ENCODE data around the gene POLQ.

The POLQ gene

DNA sequence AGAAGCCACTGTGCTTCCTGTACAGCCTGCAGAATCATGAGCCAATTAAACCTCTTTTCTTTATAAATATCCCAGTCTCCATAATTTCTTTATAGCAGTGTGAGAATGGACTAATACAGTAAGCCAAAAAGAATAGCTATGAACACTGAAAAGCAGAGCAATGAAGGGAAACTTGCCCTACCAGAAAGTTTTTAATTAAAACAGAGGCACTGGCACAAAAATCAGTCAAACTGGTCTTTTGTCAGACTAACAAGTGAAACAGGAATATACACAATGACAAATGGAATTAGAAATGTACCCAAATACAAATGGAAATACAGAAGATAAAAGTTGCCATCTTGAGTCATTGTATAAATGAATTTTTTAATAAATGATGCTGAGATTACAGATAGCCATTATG is 40.5 kb downstream of the POLQ start:
- Histone ChIP-seq H3K4me3 (no peak overlapping the region), H3K27ac (no peak overlapping the region), H3K9me3 (no peaks in the 10 kb centered on the region), H3K27me3 (no peaks in the 10 kb centered on the region), H3K4me1 (no peaks in the 10 kb centered on the region), H3K36me3 (no peaks in the 10 kb centered on the region)
- TF ChIP-seq, protein P1, sequence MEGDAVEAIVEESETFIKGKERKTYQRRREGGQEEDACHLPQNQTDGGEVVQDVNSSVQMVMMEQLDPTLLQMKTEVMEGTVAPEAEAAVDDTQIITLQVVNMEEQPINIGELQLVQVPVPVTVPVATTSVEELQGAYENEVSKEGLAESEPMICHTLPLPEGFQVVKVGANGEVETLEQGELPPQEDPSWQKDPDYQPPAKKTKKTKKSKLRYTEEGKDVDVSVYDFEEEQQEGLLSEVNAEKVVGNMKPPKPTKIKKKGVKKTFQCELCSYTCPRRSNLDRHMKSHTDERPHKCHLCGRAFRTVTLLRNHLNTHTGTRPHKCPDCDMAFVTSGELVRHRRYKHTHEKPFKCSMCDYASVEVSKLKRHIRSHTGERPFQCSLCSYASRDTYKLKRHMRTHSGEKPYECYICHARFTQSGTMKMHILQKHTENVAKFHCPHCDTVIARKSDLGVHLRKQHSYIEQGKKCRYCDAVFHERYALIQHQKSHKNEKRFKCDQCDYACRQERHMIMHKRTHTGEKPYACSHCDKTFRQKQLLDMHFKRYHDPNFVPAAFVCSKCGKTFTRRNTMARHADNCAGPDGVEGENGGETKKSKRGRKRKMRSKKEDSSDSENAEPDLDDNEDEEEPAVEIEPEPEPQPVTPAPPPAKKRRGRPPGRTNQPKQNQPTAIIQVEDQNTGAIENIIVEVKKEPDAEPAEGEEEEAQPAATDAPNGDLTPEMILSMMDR (IDR thresholded peaks at IDR 0.05) = no peak
- intact Hi-C loops (cut with DNase I; ENCODE audit: low total_unique reads) = no loop called here
- no peak for DNase-seq

DNA sequence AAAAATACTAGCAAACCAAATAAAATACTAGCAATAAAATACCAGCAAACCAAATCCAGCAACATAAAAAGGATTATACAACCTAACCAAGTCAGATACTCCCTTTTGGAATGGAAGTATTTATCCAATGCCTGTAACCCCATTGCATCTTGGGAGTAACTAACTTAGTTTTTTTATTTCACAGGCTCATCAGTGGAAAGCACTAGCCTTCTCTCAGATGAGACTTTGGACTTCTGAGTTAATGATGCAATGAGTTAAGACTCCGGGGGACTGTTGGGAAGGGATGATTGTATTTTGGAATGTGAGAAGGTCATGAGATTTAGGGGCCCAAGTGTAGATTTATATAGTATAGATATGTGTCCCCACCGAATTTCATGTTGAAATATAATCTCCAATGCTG is 41.2 kb downstream of the POLQ start:
- H3K36me3 ChIP-seq = no peaks in the 10 kb centered on the region

DNA sequence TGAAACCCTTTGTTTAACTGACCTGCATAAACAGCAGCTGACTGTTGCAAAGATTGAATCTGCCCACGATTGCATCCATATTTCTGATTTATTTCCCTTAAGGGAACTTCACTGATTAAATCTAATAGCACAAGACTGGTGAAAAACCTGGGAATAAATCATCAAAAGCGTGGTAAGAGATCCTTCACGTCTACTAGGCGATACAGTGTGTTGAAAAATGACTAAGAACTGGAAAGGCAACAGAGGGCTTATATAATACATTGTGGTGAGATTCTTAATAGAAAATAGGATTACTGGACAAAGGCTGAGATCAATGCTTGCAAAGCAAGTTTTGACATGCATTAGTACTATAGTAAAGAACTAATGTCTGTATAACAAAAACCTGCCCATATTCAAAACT is 49.0 kb downstream of the POLQ start:
- Histone ChIP-seq H3K4me1 (no peaks in the 10 kb centered on the region), H3K36me3 (no peaks in the 10 kb centered on the region), H3K27me3 (no peaks in the 10 kb centered on the region), H3K4me3 (no peak overlapping the region), H3K9me3 (no peaks in the 10 kb centered on the region), H3K27ac (no peak overlapping the region)
- no peak for DNase-seq
- TF ChIP-seq, protein P1 (IDR thresholded peaks at IDR 0.05) = no peak
- intact Hi-C loops (cut with DNase I; ENCODE audit: low total_unique reads) = no loop called here

More for the DNA sequence above, 41.2 kb downstream of the POLQ start:
- DNase-seq = no peak
- Histone ChIP-seq H3K4me1 (no peaks in the 10 kb centered on the region), H3K27me3 (no peaks in the 10 kb centered on the region), H3K27ac (no peak overlapping the region), H3K4me3 (no peak overlapping the region), H3K9me3 (no peaks in the 10 kb centered on the region)
- intact Hi-C loops (cut with DNase I; ENCODE audit: low total_unique reads) = no loop called here
- TF ChIP-seq, protein P1 (IDR thresholded peaks at IDR 0.05) = no peak

DNA sequence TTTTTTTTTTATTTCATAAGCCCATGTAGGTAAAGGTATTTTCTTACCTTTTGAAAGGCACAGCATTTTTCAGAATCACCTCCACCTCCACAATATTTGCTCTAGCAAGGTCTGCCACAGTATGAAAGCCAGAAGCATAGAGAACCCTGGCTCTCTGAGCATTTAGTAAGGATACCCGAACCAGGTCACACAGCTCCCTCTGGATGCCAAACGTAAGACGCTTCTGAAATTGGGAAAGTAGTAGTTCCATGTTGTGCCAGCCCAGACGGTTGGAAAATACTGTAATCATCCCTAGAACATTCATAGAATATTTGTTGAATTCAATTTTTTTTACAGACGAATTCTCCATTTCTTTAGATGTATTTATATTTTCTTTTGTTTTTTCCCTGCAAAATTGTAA is 52.4 kb downstream of the POLQ start:
- TF ChIP-seq, protein P1 (IDR thresholded peaks at IDR 0.05) = no peak
- H3K27ac ChIP-seq = no peak overlapping the region
- intact Hi-C loops (cut with DNase I; ENCODE audit: low total_unique reads) = no loop called here
- no peak for DNase-seq
- no peaks in the 10 kb centered on the region for H3K4me1 ChIP-seq
- H3K9me3 ChIP-seq = no peaks in the 10 kb centered on the region
- no peaks in the 10 kb centered on the region for H3K27me3 ChIP-seq
- H3K36me3 ChIP-seq = no peaks in the 10 kb centered on the region
- H3K4me3 ChIP-seq = no peak overlapping the region

DNA sequence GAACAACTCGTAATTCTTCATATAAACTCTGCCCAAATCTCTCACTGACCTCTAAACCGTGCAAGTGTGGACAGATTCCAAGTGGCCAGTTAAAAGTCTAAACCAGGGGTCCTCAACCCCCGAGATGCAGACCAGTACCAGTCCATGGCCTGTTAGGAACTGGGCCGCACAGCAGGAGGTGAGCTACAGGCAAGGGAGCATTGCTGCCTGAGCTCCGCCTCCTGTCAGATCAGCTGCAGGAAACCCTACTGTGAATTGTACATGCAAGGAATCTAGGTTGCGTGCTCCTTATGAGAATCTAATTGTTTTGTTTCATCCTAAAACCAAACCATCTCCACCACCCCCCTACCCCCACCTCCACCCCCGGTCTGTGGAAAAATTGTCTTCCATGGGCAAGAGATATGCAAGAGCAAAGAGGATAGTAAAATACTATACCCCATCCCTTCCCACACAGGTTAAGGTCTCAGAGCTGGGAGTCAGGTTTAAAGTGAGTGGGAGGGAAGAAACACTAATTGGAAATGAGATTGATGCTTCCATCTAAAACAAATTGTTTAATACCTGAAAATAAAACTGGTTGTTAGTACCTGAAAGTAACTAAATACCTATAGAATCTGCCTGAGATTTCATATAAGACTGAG is 54.0 kb downstream of the POLQ start:
- no peak overlapping the region for H3K4me3 ChIP-seq
- no peaks in the 10 kb centered on the region for H3K4me1 ChIP-seq
- H3K27me3 ChIP-seq = no peaks in the 10 kb centered on the region
- H3K36me3 ChIP-seq = no peaks in the 10 kb centered on the region
- DNase-seq = no peak
- intact Hi-C loops (cut with DNase I; ENCODE audit: low total_unique reads) = no loop called here
- no peaks in the 10 kb centered on the region for H3K9me3 ChIP-seq
- no peak overlapping the region for H3K27ac ChIP-seq
- TF ChIP-seq, protein P1 (IDR thresholded peaks at IDR 0.05) = no peak

DNA sequence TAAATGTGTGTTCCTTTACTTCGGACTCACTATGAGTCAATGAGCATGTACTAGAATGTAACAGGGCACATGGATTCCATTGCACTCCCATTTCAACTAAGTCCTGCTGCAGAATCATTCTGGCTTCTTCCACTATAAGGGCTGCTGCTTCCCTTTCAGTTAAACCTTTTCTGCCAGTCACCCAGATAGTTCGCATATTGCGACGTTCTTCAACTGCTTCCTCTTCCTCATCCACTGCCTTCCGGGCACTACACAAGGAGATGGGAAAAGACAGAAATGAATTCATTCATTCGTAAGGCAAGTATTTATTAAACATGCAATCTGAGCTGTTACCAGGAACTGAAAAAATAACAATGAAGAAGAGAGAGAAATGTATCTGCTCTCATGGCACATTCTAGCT is 55.6 kb downstream of the POLQ start:
- H3K4me3 ChIP-seq = no peak overlapping the region
- intact Hi-C loops (cut with DNase I; ENCODE audit: low total_unique reads) = no loop called here
- no peak overlapping the region for H3K27ac ChIP-seq
- no peaks in the 10 kb centered on the region for H3K4me1 ChIP-seq
- DNase-seq = no peak
- no peaks in the 10 kb centered on the region for H3K36me3 ChIP-seq
- no peaks in the 10 kb centered on the region for H3K27me3 ChIP-seq
- TF ChIP-seq, protein P1 (IDR thresholded peaks at IDR 0.05) = no peak
- no peaks in the 10 kb centered on the region for H3K9me3 ChIP-seq

Data from tibial artery (tissue), 4 donors.